ENCODE results near the gene ARAP2. TPM values are rescaled to one million over a fixed set of nuclear protein-coding genes. Genes with fewer than 3 reads are reported as not detected.

The ARAP2 gene
- total RNA-seq, 1 donor from 2014 or later = 9.2 TPM

DNA sequence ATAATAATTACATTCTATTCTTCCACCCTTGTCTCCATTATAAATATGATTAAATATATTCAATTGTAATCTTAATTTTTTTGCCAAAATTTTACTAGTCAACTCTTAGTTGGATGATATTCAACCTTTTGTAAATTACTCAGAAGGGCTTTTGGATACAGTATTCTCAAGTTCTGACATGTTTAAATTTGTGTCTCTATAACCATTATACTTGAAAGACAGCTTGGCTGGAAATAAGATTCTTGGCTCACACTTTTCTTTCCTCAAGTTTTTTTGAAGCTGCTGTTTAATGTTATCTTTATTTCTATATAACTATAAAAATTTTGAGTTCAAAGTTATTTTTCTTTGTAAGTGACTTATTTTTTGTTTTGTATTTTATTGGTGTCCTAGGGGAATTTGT lies 214.4 kb downstream of the ARAP2 start:
- Mint-ChIP-seq H3K4me1 (ENCODE audit: low read depth) (no peaks in the 10 kb centered on the region), H3K36me3 (ENCODE audit: insufficient read depth) (no peaks in the 10 kb centered on the region), H3K4me3 (ENCODE audit: low read depth) (no peak overlapping the region), H3K27me3 (no peaks in the 10 kb centered on the region), H3K9me3 (ENCODE audit: low read depth) (peaks cover 4% of the 10 kb centered on the region), H3K27ac (no peak overlapping the region)
- TF ChIP-seq, protein P1, sequence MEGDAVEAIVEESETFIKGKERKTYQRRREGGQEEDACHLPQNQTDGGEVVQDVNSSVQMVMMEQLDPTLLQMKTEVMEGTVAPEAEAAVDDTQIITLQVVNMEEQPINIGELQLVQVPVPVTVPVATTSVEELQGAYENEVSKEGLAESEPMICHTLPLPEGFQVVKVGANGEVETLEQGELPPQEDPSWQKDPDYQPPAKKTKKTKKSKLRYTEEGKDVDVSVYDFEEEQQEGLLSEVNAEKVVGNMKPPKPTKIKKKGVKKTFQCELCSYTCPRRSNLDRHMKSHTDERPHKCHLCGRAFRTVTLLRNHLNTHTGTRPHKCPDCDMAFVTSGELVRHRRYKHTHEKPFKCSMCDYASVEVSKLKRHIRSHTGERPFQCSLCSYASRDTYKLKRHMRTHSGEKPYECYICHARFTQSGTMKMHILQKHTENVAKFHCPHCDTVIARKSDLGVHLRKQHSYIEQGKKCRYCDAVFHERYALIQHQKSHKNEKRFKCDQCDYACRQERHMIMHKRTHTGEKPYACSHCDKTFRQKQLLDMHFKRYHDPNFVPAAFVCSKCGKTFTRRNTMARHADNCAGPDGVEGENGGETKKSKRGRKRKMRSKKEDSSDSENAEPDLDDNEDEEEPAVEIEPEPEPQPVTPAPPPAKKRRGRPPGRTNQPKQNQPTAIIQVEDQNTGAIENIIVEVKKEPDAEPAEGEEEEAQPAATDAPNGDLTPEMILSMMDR (IDR thresholded peaks at IDR 0.05; ENCODE audit: unreplicated experiment) = no peak
- DNase-seq (ENCODE audit: low spot score, unreplicated experiment) = no peak

DNA sequence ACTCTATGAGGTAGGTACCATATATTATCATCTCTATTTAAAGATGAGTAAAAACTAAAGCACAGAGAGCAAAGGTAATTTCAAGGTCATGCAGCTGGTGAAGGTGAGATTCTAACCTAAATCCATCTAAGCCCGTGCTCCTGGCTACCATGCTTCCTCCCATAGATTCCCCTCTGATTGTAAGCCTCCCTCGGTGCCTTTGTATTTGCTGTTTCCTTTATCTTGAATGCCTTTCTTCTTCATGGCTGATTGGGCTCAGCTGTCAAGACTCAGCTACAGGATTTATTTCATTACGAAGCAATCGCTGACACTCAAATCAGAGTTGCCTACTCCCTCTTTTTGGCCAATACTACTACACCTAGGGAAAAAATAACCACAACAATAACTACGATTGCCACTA lies 217.1 kb downstream of the ARAP2 start:
- Mint-ChIP-seq H3K4me1 (ENCODE audit: low read depth) (no peaks in the 10 kb centered on the region), H3K36me3 (ENCODE audit: insufficient read depth) (no peaks in the 10 kb centered on the region), H3K27ac (no peak overlapping the region), H3K27me3 (no peaks in the 10 kb centered on the region), H3K4me3 (ENCODE audit: low read depth) (no peak overlapping the region), H3K9me3 (ENCODE audit: low read depth) (no peaks in the 10 kb centered on the region)
- TF ChIP-seq, protein P1 (IDR thresholded peaks at IDR 0.05; ENCODE audit: unreplicated experiment) = no peak
- no peak for DNase-seq (ENCODE audit: low spot score, unreplicated experiment)

DNA sequence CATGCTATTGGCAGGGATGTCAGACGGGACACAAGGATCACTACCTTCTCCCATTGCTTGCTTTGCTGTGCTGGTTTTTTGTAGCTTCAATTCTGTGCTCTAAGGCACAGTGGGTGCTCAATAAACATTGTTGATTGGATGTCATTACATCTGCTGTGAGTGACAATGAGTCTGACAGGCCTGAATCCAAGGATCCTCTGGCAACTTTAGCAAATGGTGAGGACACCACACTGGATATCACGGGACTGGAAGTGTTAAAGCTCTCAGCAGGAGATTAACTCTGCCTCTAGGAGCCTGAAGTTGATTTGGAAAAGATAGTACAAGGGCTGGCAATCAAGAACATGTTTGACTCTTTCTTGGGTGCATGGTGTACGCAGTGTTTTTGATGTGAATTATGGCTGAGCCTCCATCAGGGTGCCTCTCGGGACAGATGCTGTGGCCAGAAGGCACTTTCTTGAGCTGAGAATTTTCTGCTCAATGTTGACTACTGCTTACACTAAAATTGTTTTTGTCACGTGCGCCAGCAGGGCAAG lies 217.9 kb downstream of the ARAP2 start:
- H3K27ac Mint-ChIP-seq = no peak overlapping the region
- no peak overlapping the region for H3K4me3 Mint-ChIP-seq (ENCODE audit: low read depth)
- DNase-seq (ENCODE audit: low spot score, unreplicated experiment) = no peak
- no peaks in the 10 kb centered on the region for H3K36me3 Mint-ChIP-seq (ENCODE audit: insufficient read depth)
- no peaks in the 10 kb centered on the region for H3K4me1 Mint-ChIP-seq (ENCODE audit: low read depth)
- TF ChIP-seq, protein P1 (IDR thresholded peaks at IDR 0.05; ENCODE audit: unreplicated experiment) = no peak
- no peaks in the 10 kb centered on the region for H3K9me3 Mint-ChIP-seq (ENCODE audit: low read depth)
- no peaks in the 10 kb centered on the region for H3K27me3 Mint-ChIP-seq

DNA sequence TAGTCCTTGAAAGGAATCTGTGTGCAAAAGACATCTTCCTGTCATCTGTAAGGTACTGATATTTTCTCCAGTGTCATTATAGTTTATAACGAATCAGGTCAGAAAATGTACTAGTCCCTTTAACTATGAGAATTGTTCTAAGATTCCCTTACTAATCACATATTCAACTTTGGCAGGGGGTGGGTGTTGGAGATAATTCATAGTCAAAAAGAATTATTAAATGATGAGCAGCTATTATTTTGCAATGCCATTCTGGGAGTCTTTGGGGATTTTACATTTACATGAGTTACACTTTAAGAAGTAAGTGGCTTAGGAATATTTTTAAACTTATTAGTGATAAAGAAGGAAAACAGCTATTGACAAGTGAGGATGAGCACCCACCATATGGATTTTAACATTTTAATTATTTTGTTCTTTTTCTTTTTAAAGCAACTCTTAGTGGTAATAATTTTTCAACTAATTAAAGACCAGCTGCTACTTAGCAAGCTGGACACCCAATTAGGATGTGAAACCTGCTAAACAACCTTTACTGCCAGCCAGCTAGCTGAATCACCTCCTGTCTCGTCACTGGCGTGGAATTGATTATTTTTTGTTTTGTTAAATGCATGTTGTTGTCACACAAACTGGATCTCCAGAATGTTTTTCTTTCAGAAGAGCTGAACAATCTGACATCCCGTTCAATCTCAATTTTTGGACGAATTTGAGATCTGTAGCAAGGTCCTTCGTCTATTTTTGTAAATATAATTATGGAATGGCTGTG lies 219.2 kb downstream of the ARAP2 start:
- Mint-ChIP-seq H3K4me1 (ENCODE audit: low read depth) (no peaks in the 10 kb centered on the region), H3K9me3 (ENCODE audit: low read depth) (no peaks in the 10 kb centered on the region), H3K27me3 (no peaks in the 10 kb centered on the region), H3K36me3 (ENCODE audit: insufficient read depth) (no peaks in the 10 kb centered on the region), H3K27ac (no peak overlapping the region), H3K4me3 (ENCODE audit: low read depth) (no peak overlapping the region)
- TF ChIP-seq, protein P1 (IDR thresholded peaks at IDR 0.05; ENCODE audit: unreplicated experiment) = no peak
- no peak for DNase-seq (ENCODE audit: low spot score, unreplicated experiment)

DNA sequence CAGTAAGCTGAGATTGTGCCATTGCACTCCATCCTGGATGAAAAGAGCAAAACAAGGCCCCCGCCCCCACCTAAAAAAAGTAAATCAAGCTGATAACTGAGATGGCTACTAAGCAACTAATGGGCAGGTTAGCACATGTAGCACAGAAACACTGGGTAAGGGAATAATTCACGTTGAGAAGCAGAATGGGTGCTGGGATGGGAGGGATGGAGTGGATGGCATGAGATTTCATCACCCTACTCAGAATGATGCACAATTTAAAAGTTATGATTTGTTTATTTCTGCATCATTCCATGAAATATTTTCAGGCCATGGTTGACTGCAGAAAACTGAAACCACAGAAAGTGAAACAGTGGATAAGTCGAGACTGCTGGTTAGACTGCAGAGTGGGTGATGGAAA lies 224.0 kb downstream of the ARAP2 start:
- no peaks in the 10 kb centered on the region for H3K36me3 Mint-ChIP-seq (ENCODE audit: insufficient read depth)
- TF ChIP-seq, protein P1 (IDR thresholded peaks at IDR 0.05; ENCODE audit: unreplicated experiment) = no peak
- H3K4me1 Mint-ChIP-seq (ENCODE audit: low read depth) = no peaks in the 10 kb centered on the region
- H3K27me3 Mint-ChIP-seq = no peaks in the 10 kb centered on the region
- no peak for DNase-seq (ENCODE audit: low spot score, unreplicated experiment)
- H3K27ac Mint-ChIP-seq = no peak overlapping the region
- no peaks in the 10 kb centered on the region for H3K9me3 Mint-ChIP-seq (ENCODE audit: low read depth)
- no peak overlapping the region for H3K4me3 Mint-ChIP-seq (ENCODE audit: low read depth)

Other genes with a start within 250 kb of the ARAP2 start
- 0.12 and 0.29 TPM in 2 replicates for gene DTHD1, start 37.1 kb upstream of the ARAP2 start, total RNA-seq

All from progenitor cell of endocrine pancreas (in vitro differentiated cells).